ENCODE results near the gene FRMD6. TPM values are rescaled to one million over a fixed set of nuclear protein-coding genes. Genes with fewer than 3 reads are reported as not detected.

The FRMD6 gene
- total RNA-seq, 1 donor from 2014 or later: 16.9 TPM

GRCh38 chr14:51607711-51608110 is 44.0 kb upstream of the FRMD6 start:
- TF ChIP-seq CTCF (IDR thresholded peaks at IDR 0.05; ENCODE audit: partially characterized antibody, unreplicated experiment): no peak
- Mint-ChIP-seq H3K27me3 (ENCODE audit: unreplicated experiment) (no peaks in the 10 kb centered on the region), H3K36me3 (ENCODE audit: unreplicated experiment) (no peaks in the 10 kb centered on the region), H3K4me1 (ENCODE audit: low read depth, unreplicated experiment) (peaks cover 5% of the 10 kb centered on the region), H3K9me3 (ENCODE audit: unreplicated experiment) (no peaks in the 10 kb centered on the region), H3K27ac (ENCODE audit: unreplicated experiment) (no peak overlapping the region), H3K4me3 (ENCODE audit: unreplicated experiment) (no peak overlapping the region)
- no peak for DNase-seq

- H3K4me3 Mint-ChIP-seq (ENCODE audit: unreplicated experiment): no peak overlapping the region
- H3K4me1 Mint-ChIP-seq (ENCODE audit: low read depth, unreplicated experiment): peaks cover 5% of the 10 kb centered on the region
- no peak for TF ChIP-seq CTCF (IDR thresholded peaks at IDR 0.05; ENCODE audit: partially characterized antibody, unreplicated experiment)
- H3K36me3 Mint-ChIP-seq (ENCODE audit: unreplicated experiment): no peaks in the 10 kb centered on the region
- no peak overlapping the region for H3K27ac Mint-ChIP-seq (ENCODE audit: unreplicated experiment)
- peaks cover 1% of the 10 kb centered on the region for H3K27me3 Mint-ChIP-seq (ENCODE audit: unreplicated experiment)
- DNase-seq: no peak
- no peaks in the 10 kb centered on the region for H3K9me3 Mint-ChIP-seq (ENCODE audit: unreplicated experiment)
These were observed 42.3 kb upstream of the FRMD6 start for GRCh38 chr14:51609251-51609954.

GRCh38 chr14:51609955-51610283 is 41.8 kb upstream of the FRMD6 start:
- H3K9me3 Mint-ChIP-seq (ENCODE audit: unreplicated experiment): no peaks in the 10 kb centered on the region
- no peak for DNase-seq
- no peaks in the 10 kb centered on the region for H3K36me3 Mint-ChIP-seq (ENCODE audit: unreplicated experiment)
- H3K27me3 Mint-ChIP-seq (ENCODE audit: unreplicated experiment): peaks cover 1% of the 10 kb centered on the region
- H3K27ac Mint-ChIP-seq (ENCODE audit: unreplicated experiment): no peak overlapping the region
- peaks cover 5% of the 10 kb centered on the region for H3K4me1 Mint-ChIP-seq (ENCODE audit: low read depth, unreplicated experiment)
- H3K4me3 Mint-ChIP-seq (ENCODE audit: unreplicated experiment): no peak overlapping the region
- TF ChIP-seq CTCF (IDR thresholded peaks at IDR 0.05; ENCODE audit: partially characterized antibody, unreplicated experiment): no peak

GRCh38 chr14:51610771-51611170 is 40.9 kb upstream of the FRMD6 start:
- H3K36me3 Mint-ChIP-seq (ENCODE audit: unreplicated experiment): peaks cover 2% of the 10 kb centered on the region
- H3K4me1 Mint-ChIP-seq (ENCODE audit: low read depth, unreplicated experiment): no peaks in the 10 kb centered on the region
- peaks cover 1% of the 10 kb centered on the region for H3K27me3 Mint-ChIP-seq (ENCODE audit: unreplicated experiment)
- H3K9me3 Mint-ChIP-seq (ENCODE audit: unreplicated experiment): no peaks in the 10 kb centered on the region
- TF ChIP-seq CTCF (IDR thresholded peaks at IDR 0.05; ENCODE audit: partially characterized antibody, unreplicated experiment): no peak
- H3K4me3 Mint-ChIP-seq (ENCODE audit: unreplicated experiment): no peak overlapping the region
- DNase-seq: no peak
- H3K27ac Mint-ChIP-seq (ENCODE audit: unreplicated experiment): no peak overlapping the region

- H3K4me3 Mint-ChIP-seq (ENCODE audit: unreplicated experiment): no peak overlapping the region
These were observed 39.3 kb upstream of the FRMD6 start for GRCh38 chr14:51612449-51612848.

More at GRCh38 chr14:51612449-51612848, 39.3 kb upstream of the FRMD6 start:
- Mint-ChIP-seq H3K27me3 (ENCODE audit: unreplicated experiment) (peaks cover 1% of the 10 kb centered on the region), H3K9me3 (ENCODE audit: unreplicated experiment) (no peaks in the 10 kb centered on the region), H3K27ac (ENCODE audit: unreplicated experiment) (no peak overlapping the region), H3K4me1 (ENCODE audit: low read depth, unreplicated experiment) (no peaks in the 10 kb centered on the region), H3K36me3 (ENCODE audit: unreplicated experiment) (peaks cover 3% of the 10 kb centered on the region)
- TF ChIP-seq CTCF (IDR thresholded peaks at IDR 0.05; ENCODE audit: partially characterized antibody, unreplicated experiment): no peak
- DNase-seq: no peak

All from glutamatergic neuron (in vitro differentiated cells).